Liver (tissue), 9 donors: Measurements from ENCODE around the gene GATB. TPM values are rescaled to one million over a fixed set of nuclear protein-coding genes. Genes with fewer than 3 reads are reported as not detected.

ENCODE experiments used
- DNase-seq: peaks from one replicate; pipeline ENCODE4 v3.0.0-alpha.2; 2017; ENCODE audit warnings: low spot score
- H3K27ac ChIP-seq, 2 donors: one replicate each; pipeline ENCODE4 v1.7.0; 2013; ENCODE audit warnings: inconsistent platforms in 2 of 2, low read length in 2 of 2, control low read depth in 1 of 2, low read depth in 1 of 2, mild to moderate bottlenecking in 1 of 2
- H3K27me3 ChIP-seq, 4 donors: one replicate each; pipeline versions ENCODE4 v1.6.1 to v1.7.0; 2013; ENCODE audit warnings: low read length in 3 of 4, inconsistent platforms in 1 of 4, mild to moderate bottlenecking in 1 of 4, moderate library complexity in 1 of 4; ENCODE audit not compliant: control insufficient read depth in 4 of 4, insufficient read depth in 4 of 4
- H3K36me3 ChIP-seq, 4 donors: one replicate each; pipeline versions ENCODE4 v1.6.1 to v1.7.0; 2013; ENCODE audit warnings: low read length in 3 of 4, mild to moderate bottlenecking in 3 of 4, low read depth in 1 of 4, moderate library complexity in 1 of 4; ENCODE audit not compliant: control insufficient read depth in 4 of 4, insufficient read depth in 3 of 4
- H3K4me1 ChIP-seq, 4 donors: one replicate each; pipeline versions ENCODE4 v1.6.1 to v1.7.0; 2013; ENCODE audit warnings: low read length in 3 of 4, mild to moderate bottlenecking in 3 of 4, moderate library complexity in 1 of 4; ENCODE audit not compliant: control insufficient read depth in 4 of 4, insufficient read depth in 4 of 4
- H3K4me3 ChIP-seq, 3 donors: one replicate each; pipeline versions ENCODE4 v1.6.1 to v1.7.0; 2013; ENCODE audit warnings: low read length in 3 of 3, control low read depth in 1 of 3, low read depth in 1 of 3, mild to moderate bottlenecking in 1 of 3
- H3K9ac ChIP-seq, 2 donors: one replicate each; pipeline ENCODE4 v1.7.0; 2013; ENCODE audit warnings: low read length in 2 of 2, mild to moderate bottlenecking in 2 of 2, moderate library complexity in 2 of 2, control low read depth in 1 of 2, low read depth in 1 of 2
- H3K9me3 ChIP-seq, 4 donors: one replicate each; pipeline versions ENCODE4 v1.6.1 to v1.7.0; 2013; ENCODE audit warnings: low read length in 3 of 4; ENCODE audit not compliant: control insufficient read depth in 4 of 4
- FOXA1 ChIP-seq: IDR thresholded peaks from 2 replicates; pipeline ENCODE4 v1.6.1; 2016; ENCODE audit warnings: antibody characterized with exemption
- FOXA2 ChIP-seq: IDR thresholded peaks from 2 replicates; pipeline ENCODE4 v1.6.1; 2016; ENCODE audit warnings: antibody characterized with exemption
- GABPA ChIP-seq, 2 donors: IDR thresholded peaks in 1 of 2; conservative IDR thresholded peaks in 1 of 2; 2 replicates each; pipeline ENCODE4 v1.6.1; 2016; ENCODE audit warnings: antibody characterized with exemption in 2 of 2, mild to moderate bottlenecking in 1 of 2, moderate library complexity in 1 of 2
- HNF4A ChIP-seq, 2 donors: conservative IDR thresholded peaks; 2 replicates each; pipeline ENCODE4 v1.6.1; 2016; ENCODE audit warnings: antibody characterized with exemption in 2 of 2, mild to moderate bottlenecking in 2 of 2
- JUND ChIP-seq, 2 donors: IDR thresholded peaks; 2 replicates each; pipeline ENCODE4 v1.6.1; 2016; ENCODE audit warnings: antibody characterized with exemption in 2 of 2
- NR2F2 ChIP-seq: IDR thresholded peaks from 2 replicates; pipeline ENCODE4 v1.6.1; 2016; ENCODE audit warnings: antibody characterized with exemption
- RAD21 ChIP-seq, 2 donors: IDR thresholded peaks; 2 replicates each; pipeline ENCODE4 v1.6.1; 2016; ENCODE audit warnings: antibody characterized with exemption in 2 of 2, mild to moderate bottlenecking in 2 of 2
- RXRA ChIP-seq, 2 donors: IDR thresholded peaks; 2 replicates each; pipeline ENCODE4 v1.6.1; 2017 to 2018; ENCODE audit warnings: antibody characterized with exemption in 2 of 2, mild to moderate bottlenecking in 1 of 2
- SP1 ChIP-seq: IDR thresholded peaks from 2 replicates; pipeline ENCODE4 v1.6.1; 2018; ENCODE audit warnings: antibody characterized with exemption, mild to moderate bottlenecking
- TAF1 ChIP-seq: conservative IDR thresholded peaks from 2 replicates; pipeline ENCODE4 v1.6.1; 2016; ENCODE audit warnings: antibody characterized with exemption, mild to moderate bottlenecking
- YY1 ChIP-seq: IDR thresholded peaks from 2 replicates; pipeline ENCODE4 v1.6.1; 2016; ENCODE audit warnings: antibody characterized with exemption, mild to moderate bottlenecking
- ZBTB33 ChIP-seq: IDR thresholded peaks from 2 replicates; pipeline ENCODE4 v1.6.1; 2016; ENCODE audit warnings: antibody characterized with exemption
- WGBS: extraction: QIAGEN DNeasy Blood & Tissue Kit; methylation state at CpG from one replicate; pipeline ENCODE4 v1.1.7; 2013; 5-methylcytosine and 5-hydroxymethylcytosine counted together
- polyA plus RNA-seq, 2 donors: library from polyadenylated mRNA; stranded (reverse) in 1 of 2; unstranded in 1 of 2; fragments of 200-250 nt in 1 of 2; fragments of >200 nt in 1 of 2; fragmentation: Nextera tagmentation in 1 of 2; extraction: Ambion mirVana in 1 of 2; gene quantifications; one replicate each; pipeline versions ENCODE4 v1.2.1 to v1.2.3, GENCODE V29; 2013 to 2015
- total RNA-seq, 2 donors: library from RNA; depleted of rRNA; stranded (reverse); fragments of >200 nt; gene quantifications; one replicate each; pipeline ENCODE4 v1.2.3, GENCODE V29; 2014
- TF ChIP-seq, protein P1 (sequence below): IDR thresholded peaks from 2 replicates; pipeline ENCODE4 v1.6.1; 2016; ENCODE audit warnings: antibody characterized with exemption
- TF ChIP-seq, protein P2 (sequence below): fragments of 150-350 bp; IDR thresholded peaks from 2 replicates; pipeline ENCODE4 v1.5.1; 2017; ENCODE audit warnings: improper control_type of control experiment, low read depth, low read length; ENCODE audit not compliant: missing input control
- donor health status: healthy.
- donor health status: healthy.
- donor health status: healthy.
- donor health status: healthy.
- donor health status: healthy.

GATB gene
- total and polyA plus RNA-seq, 4 donors: 10.4 to 17.3 (median 12.5) TPM

GRCh38 chr4:151702256-151702655 is 58.6 kb downstream of the GATB start:
- TF ChIP-seq GABPA (IDR thresholded peaks at IDR 0.05 in 1 of 2, conservative IDR thresholded peaks at IDR 0.05 in 1 of 2) (no peak), ZBTB33 (no peak), FOXA2 (no peak), SP1 (no peak), RXRA (IDR thresholded peaks at IDR 0.05) (no peak), RAD21 (IDR thresholded peaks at IDR 0.05) (no peak), NR2F2 (no peak), HNF4A (conservative IDR thresholded peaks at IDR 0.05) (no peak), YY1 (no peak), FOXA1 (no peak)
- TF ChIP-seq, protein P1, sequence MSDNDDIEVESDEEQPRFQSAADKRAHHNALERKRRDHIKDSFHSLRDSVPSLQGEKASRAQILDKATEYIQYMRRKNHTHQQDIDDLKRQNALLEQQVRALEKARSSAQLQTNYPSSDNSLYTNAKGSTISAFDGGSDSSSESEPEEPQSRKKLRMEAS: no peak
- no peaks in the 10 kb centered on the region for H3K4me1 ChIP-seq
- no peak for DNase-seq
- WGBS: 91% methylated on average over 4 of the region's 4 CpGs
- no peaks in the 10 kb centered on the region for H3K9me3 ChIP-seq
- no peak overlapping the region for H3K9ac ChIP-seq
- no peak overlapping the region for H3K27ac ChIP-seq
- H3K27me3 ChIP-seq: no peaks in the 10 kb centered on the region
- no peak overlapping the region for H3K4me3 ChIP-seq
- peaks cover 0 to 21% (median 12%) of the 10 kb centered on the region in 4 donors for H3K36me3 ChIP-seq

- no peak overlapping the region for H3K27ac ChIP-seq
- H3K9me3 ChIP-seq: no peaks in the 10 kb centered on the region
- 94% methylated on average over 16 of the region's 16 CpGs for WGBS
- DNase-seq: no peak
- H3K36me3 ChIP-seq: peaks cover 0 to 25% (median 14%) of the 10 kb centered on the region in 4 donors
- H3K9ac ChIP-seq: no peak overlapping the region
- no peak overlapping the region for H3K4me3 ChIP-seq
- H3K27me3 ChIP-seq: no peaks in the 10 kb centered on the region
- H3K4me1 ChIP-seq: no peaks in the 10 kb centered on the region
- no peak for TF ChIP-seq YY1
- TF ChIP-seq GABPA (IDR thresholded peaks at IDR 0.05 in 1 of 2, conservative IDR thresholded peaks at IDR 0.05 in 1 of 2): no peak
- no peak for TF ChIP-seq RAD21 (IDR thresholded peaks at IDR 0.05)
- no peak for TF ChIP-seq SP1
- TF ChIP-seq HNF4A (conservative IDR thresholded peaks at IDR 0.05): no peak
- TF ChIP-seq JUND (IDR thresholded peaks at IDR 0.05): no peak
- TF ChIP-seq TAF1: no peak
- TF ChIP-seq ZBTB33: no peak
- TF ChIP-seq, protein P2, sequence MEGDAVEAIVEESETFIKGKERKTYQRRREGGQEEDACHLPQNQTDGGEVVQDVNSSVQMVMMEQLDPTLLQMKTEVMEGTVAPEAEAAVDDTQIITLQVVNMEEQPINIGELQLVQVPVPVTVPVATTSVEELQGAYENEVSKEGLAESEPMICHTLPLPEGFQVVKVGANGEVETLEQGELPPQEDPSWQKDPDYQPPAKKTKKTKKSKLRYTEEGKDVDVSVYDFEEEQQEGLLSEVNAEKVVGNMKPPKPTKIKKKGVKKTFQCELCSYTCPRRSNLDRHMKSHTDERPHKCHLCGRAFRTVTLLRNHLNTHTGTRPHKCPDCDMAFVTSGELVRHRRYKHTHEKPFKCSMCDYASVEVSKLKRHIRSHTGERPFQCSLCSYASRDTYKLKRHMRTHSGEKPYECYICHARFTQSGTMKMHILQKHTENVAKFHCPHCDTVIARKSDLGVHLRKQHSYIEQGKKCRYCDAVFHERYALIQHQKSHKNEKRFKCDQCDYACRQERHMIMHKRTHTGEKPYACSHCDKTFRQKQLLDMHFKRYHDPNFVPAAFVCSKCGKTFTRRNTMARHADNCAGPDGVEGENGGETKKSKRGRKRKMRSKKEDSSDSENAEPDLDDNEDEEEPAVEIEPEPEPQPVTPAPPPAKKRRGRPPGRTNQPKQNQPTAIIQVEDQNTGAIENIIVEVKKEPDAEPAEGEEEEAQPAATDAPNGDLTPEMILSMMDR: no peak
Measured at GRCh38 chr4:151700566-151701316, 60.1 kb downstream of the GATB start.
